ENCODE results near the gene TGFBR3.

The TGFBR3 gene

GRCh38 chr1:91885213-91885715, 687 bp downstream of the TGFBR3 start (continued):
- TF ChIP-seq OVOL3 (tag by site-specific recombination; IDR thresholded peaks at IDR 0.05) (no peak), ZNF692 (tag by site-specific recombination; IDR thresholded peaks at IDR 0.05) (no peak)

- no peak overlapping the region; the same call in 1 of the 2 replicates for H3K27ac ChIP-seq (ENCODE audit: extremely low read depth, low read depth, low read length)
- no peaks in the 10 kb centered on the region for H3K9me3 ChIP-seq (ENCODE audit: control insufficient read depth, insufficient read depth, low read depth, low read length)
- no peaks in the 10 kb centered on the region for H3K36me3 ChIP-seq (ENCODE audit: control insufficient read depth in 2 of 2, insufficient read depth in 1 of 2, low read length in 2 of 2)
- H3K4me3 ChIP-seq (ENCODE audit: low read depth, low read length): peak overlapping the region; percentile 95
- peaks cover 5% of the 10 kb centered on the region for H3K4me1 ChIP-seq (ENCODE audit: control insufficient read depth, insufficient read depth, low read length)
- ChIA-PET CTCF (interaction anchor here (0.5 to 2.2 kb wide), 6 partner anchors 12 to 348 kb away, joined by 3 to 8 read pairs (median 5); no protein-coding TSS in a partner anchor), POLR2A (interaction anchor here (0.8 to 1.4 kb wide), 2 partner anchors 11 to 38 kb away, joined by 4 to 5 read pairs; no protein-coding TSS in a partner anchor)
- TF ChIP-seq TRIM28 (IDR thresholded peaks at IDR 0.05; ENCODE audit: borderline replicate concordance, low read length) (no peak), ZNF785 (tag by site-specific recombination; IDR thresholded peaks at IDR 0.05) (no peak), ZNF391 (tag by site-specific recombination; IDR thresholded peaks at IDR 0.05; ENCODE audit: borderline replicate concordance, low read depth) (no peak), ZNF18 (tag by site-specific recombination; IDR thresholded peaks at IDR 0.05) (peak; percentile 51; the same call in 1 of the 2 replicates), ZNF140 (tag by site-specific recombination; IDR thresholded peaks at IDR 0.05) (no peak), ZNF19 (tag by site-specific recombination; IDR thresholded peaks at IDR 0.05; ENCODE audit: low read depth) (no peak), ZNF660 (tag by site-specific recombination; IDR thresholded peaks at IDR 0.05) (no peak), PRDM6 (tag by site-specific recombination; IDR thresholded peaks at IDR 0.05) (0 out of 2 replicates have a peak, but pooled peaks have one; percentile 1), ZNF214 (tag by site-specific recombination; IDR thresholded peaks at IDR 0.05; ENCODE audit: borderline replicate concordance) (no peak), ZNF423 (tag by site-specific recombination; IDR thresholded peaks at IDR 0.05) (no peak), SETDB1 (IDR thresholded peaks at IDR 0.05; ENCODE audit: insufficient read length, low read length) (no peak), ZNF776 (tag by site-specific recombination; IDR thresholded peaks at IDR 0.05; ENCODE audit: borderline replicate concordance) (no peak), ZBTB49 (tag by site-specific recombination; IDR thresholded peaks at IDR 0.05; ENCODE audit: low read depth) (no peak), ZBTB26 (tag by site-specific recombination; optimal IDR thresholded peaks at IDR 0.05) (no peak), ZNF555 (tag by site-specific recombination; conservative IDR thresholded peaks at IDR 0.05) (no peak), ZBTB44 (tag by site-specific recombination; IDR thresholded peaks at IDR 0.05) (no peak), GLI4 (tag by site-specific recombination; IDR thresholded peaks at IDR 0.05) (no peak), ZNF701 (tag by site-specific recombination; IDR thresholded peaks at IDR 0.05) (no peak), SALL2 (tag by site-specific recombination; IDR thresholded peaks at IDR 0.05; ENCODE audit: borderline replicate concordance) (no peak), GLIS2 (tag by site-specific recombination; IDR thresholded peaks at IDR 0.05) (no peak), ZNF324 (tag by site-specific recombination; IDR thresholded peaks at IDR 0.05) (no peak), ZNF830 (tag by site-specific recombination; IDR thresholded peaks at IDR 0.05; ENCODE audit: low read depth) (no peak), SCRT2 (tag by site-specific recombination; IDR thresholded peaks at IDR 0.05) (peak; percentile 80), ZBTB17 (tag by site-specific recombination; IDR thresholded peaks at IDR 0.05) (peak; percentile 76)
These were observed 1.3 kb downstream of the TGFBR3 start for GRCh38 chr1:91884459-91885212.
